Stimulated activated naive CD8-positive, alpha-beta T cell treated with anti-CD3 and anti-CD28 coated beads, Interleukin-15, Interleukin-2, amounts not matched to agents 100 ng/mL and 50 ng/mL, for 24 hours (primary cell): ENCODE data around the gene RXFP4.
"Not testable (repeated sequence)": the region's sequence is repeated elsewhere in the genome, so short reads cannot be mapped to it uniquely, and the experiment has no call there.

ENCODE experiments used
- H3K27ac Mint-ChIP-seq: one replicate; pipeline ENCODE4 v1.8.0; 2021; ENCODE audit warnings: mild to moderate bottlenecking, mixed read lengths
- H3K27me3 Mint-ChIP-seq: one replicate; pipeline ENCODE4 v1.8.0; 2021; ENCODE audit warnings: mixed read lengths
- H3K36me3 Mint-ChIP-seq: one replicate; pipeline ENCODE4 v1.8.0; 2021; ENCODE audit warnings: low read depth, mixed read lengths
- H3K4me1 Mint-ChIP-seq: one replicate; pipeline ENCODE4 v1.8.0; 2021; ENCODE audit warnings: low read depth, mixed read lengths
- H3K4me3 Mint-ChIP-seq: one replicate; pipeline ENCODE4 v1.8.0; 2021; ENCODE audit warnings: mild to moderate bottlenecking, mixed read lengths
- H3K9me3 Mint-ChIP-seq: one replicate; pipeline ENCODE4 v1.8.0; 2021; ENCODE audit warnings: mixed read lengths

Gene RXFP4

DNA sequence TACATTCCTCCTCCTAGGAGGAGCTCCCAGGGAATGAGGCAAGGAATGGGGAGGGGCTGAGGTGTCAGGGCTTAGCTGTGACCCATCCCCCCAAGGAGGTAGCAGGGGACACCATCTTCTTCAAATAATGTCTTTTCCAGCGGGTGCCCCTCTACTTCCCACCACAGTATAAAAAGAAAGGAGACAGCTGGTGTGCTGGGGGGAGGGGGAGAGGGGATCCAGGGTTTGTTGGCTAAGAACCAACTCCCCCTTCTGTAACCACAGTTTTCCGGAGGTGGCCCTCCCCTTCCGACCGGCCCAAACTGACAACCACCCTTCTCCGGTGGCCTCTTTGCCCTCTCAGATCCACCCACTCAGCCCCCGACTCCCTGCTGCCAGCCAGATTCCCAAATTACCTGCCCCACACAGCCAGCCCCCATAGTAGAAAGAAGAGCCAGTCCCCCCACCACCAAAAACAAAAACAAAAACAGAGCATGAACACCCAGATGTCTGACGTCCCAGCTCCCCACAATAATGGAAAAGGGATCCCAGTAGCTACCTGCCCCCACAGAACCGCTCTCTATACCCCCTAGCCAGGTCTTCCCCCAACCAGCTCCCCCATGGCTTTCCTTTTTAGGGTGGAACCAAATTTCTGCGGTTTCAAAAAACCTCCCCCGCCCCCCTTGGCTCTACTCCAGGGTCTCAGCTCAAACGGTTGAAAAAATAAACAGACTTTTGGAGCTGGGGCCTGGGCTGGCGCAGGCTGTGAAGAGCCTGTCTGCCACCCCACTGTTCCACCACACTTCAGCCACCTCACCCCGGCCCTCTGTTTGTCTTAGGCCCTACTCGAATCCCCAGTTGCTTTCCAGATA, 34.8 kb downstream of the RXFP4 start:
- H3K9me3 Mint-ChIP-seq = no peaks in the 10 kb centered on the region
- H3K36me3 Mint-ChIP-seq = peaks cover 50% of the 10 kb centered on the region
- H3K4me3 Mint-ChIP-seq = peak overlapping the region; percentile 94
- H3K27me3 Mint-ChIP-seq = no peaks in the 10 kb centered on the region
- peak overlapping the region; percentile 94 for H3K27ac Mint-ChIP-seq
- H3K4me1 Mint-ChIP-seq = peaks cover 78% of the 10 kb centered on the region

DNA sequence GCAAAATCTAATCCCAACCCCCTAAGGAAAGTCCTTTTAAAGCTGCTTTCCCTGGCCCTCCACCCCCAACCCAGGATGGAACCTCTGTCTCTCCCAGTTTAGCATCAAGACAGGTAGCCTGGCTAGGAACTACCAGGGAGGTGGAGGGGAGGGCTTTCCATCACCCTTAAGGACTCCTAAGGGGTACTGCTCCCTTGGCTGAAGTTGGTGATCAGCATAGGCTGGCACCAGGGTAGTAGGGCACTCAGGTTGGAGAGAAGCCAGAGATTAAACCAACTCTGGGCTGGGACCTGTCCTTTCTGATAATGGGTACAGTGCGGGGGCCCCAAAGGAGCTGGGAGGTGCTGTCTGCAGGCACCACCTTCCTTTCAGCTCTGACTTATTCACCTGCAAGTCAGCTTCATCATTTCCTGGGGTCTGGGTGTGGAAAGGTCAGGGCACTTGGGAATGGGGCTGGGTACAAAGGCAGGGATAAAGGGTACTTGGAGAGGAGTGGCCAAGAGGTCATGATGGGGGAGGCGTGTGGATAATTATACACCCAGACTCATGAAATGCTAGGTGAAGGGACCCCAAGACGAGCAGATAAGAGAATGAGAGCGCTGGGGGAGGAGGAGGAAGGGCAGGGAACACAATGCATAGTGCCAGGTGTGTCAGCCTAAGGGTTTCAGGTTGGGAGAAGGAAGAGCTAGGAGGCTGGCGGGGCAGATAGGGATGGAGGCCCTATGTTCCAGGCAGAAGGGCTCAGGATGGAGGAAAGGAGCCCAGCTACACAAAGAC, 35.7 kb downstream of the RXFP4 start:
- Mint-ChIP-seq H3K4me3 (peak overlapping the region; percentile 94), H3K27ac (peak overlapping the region; percentile 94), H3K27me3 (no peaks in the 10 kb centered on the region), H3K9me3 (no peaks in the 10 kb centered on the region), H3K4me1 (peaks cover 78% of the 10 kb centered on the region), H3K36me3 (peaks cover 52% of the 10 kb centered on the region)

DNA sequence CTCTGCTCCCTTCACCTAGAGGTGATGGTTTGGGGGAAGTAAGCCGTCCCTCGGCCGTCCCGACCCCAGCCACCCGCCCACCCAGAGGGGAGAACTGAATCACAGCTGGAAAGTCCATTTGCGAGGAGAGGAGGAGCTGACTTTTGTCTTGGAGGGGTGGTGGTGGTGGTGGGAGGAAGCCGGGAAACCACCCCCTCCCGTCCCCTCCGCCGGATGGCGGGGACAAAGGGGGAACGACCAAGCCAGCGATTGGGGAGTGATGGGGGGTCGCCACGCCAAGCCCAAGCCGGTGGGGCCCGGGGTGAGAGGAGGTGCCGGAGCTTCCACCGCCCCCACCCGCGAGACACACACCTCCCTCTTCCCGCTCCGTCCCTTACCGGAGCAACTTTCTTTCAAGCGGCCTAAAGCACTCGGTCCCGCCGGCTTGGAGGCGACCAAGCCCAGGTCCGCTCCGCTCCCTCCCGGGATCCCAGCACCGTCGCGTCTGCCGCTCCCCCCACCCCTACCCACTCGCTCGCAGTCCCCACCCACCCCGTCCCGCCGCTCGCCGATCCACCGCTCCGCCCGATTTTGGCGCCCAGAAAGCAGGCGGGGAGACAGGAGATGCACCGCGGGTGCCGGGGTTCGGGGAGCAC, 36.4 kb downstream of the RXFP4 start:
- H3K27me3 Mint-ChIP-seq = no peaks in the 10 kb centered on the region
- H3K4me3 Mint-ChIP-seq = peak overlapping the region; percentile 94
- peaks cover 77% of the 10 kb centered on the region for H3K4me1 Mint-ChIP-seq
- no peaks in the 10 kb centered on the region for H3K9me3 Mint-ChIP-seq
- peak overlapping the region; percentile 94 for H3K27ac Mint-ChIP-seq
- H3K36me3 Mint-ChIP-seq = peaks cover 49% of the 10 kb centered on the region

DNA sequence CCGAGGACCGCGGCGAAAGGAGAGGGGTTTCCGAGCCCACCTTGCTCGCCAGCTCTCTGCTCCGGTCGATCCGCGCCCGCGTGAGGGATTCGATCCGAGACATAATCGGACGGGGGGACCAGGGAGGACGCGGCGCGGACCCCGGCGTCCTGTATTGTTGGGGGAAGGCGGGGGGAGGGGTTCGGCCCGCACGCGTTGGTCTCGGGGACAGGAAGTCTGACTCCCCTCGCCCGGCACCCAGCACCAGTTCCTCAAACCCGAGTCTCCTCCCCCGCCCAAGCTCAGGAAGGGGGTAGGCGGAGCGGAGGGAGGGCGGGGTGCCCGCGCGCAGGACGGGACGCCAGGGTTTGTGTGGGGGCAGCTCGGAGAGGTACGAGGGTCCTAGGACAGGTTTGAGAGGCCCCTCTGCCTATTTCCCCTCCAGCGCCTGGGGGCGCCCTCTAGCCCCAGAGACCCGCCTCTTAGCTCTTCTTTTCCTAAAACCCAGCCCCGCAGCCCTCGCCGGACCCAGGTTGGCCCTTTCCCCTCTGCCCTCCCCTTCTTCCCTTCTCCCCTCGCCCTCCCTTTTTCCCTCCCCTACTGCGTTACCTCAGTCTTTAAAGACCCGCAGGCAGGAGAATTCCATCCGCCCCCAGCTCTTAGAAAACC, 37.0 kb downstream of the RXFP4 start, which contains the start of gene ARHGEF2:
Gene ARHGEF2 (minus strand): TSS at position 223 of the 648 bp plus-strand sequence. CDS start 120 bp downstream, at position 103.
- Mint-ChIP-seq H3K27me3 (no peaks in the 10 kb centered on the region), H3K27ac (peak within 1 kb of the TSS; percentile 94), H3K4me1 (peaks cover 77% of the 10 kb centered on the region), H3K9me3 (no peaks in the 10 kb centered on the region), H3K36me3 (peaks cover 43% of the 10 kb centered on the region), H3K4me3 (peak within 1 kb of the TSS; percentile 94)

DNA sequence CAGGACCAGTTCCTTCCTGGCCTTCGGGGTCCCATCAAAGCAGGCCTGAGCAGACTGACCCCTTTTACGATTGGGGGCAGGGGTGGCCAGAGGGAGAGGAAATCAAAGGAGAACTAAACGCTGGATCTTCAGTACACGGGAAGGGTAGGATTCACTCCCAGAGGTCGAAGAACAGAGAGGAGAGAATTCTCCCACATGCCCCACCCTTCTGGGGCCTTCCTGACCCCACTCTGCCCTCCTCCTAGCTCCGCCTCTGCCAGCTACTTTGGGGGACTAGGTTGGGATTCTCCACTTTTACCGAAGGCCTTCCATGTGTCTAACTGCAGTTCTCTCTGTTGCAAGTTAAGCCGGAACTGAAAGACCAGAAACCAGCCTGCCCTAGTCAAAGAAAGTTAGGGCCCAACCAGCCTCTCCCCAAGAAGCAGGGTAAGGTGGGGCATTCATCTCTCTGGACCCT, 37.6 kb downstream of the RXFP4 start:
- Mint-ChIP-seq H3K4me3 (peak overlapping the region; percentile 94), H3K36me3 (peaks cover 43% of the 10 kb centered on the region), H3K27me3 (no peaks in the 10 kb centered on the region), H3K4me1 (peaks cover 76% of the 10 kb centered on the region), H3K9me3 (no peaks in the 10 kb centered on the region), H3K27ac (peak overlapping the region; percentile 94)

DNA sequence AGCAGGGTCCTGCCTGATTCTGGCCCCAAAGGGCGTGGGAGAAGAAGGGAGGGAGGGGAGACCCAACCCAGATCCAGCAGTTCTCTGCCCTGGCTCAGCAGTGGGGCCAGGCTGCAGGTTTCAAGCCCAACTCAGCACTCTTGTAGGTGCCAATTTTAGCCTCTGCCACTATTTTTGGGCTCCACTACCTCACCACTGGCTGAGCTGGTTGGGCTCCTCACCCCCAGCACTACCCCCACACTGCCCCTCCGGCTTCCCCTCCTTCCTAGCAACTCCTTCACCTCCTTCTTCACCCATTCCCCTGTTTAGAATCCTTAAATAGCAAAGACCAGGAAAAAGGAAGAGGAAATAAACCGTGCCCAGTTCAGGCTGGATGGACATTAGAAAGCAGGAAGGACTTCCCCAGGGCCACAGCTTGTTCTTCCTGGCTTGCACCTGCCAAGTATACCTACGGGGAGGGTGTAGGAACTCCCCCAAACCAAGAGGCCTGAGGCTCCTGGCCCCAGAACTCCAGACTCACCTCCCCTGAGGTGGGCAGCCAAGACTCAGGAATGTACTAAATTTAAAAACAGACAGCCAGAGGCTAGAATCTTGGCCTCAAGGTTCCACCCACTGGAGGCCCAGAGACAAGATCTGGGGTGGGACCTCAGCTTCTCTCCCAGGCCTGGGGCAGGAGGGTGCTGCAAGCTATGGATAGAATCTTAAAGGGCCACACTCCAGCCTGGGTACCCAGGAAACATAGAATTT, 38.3 kb downstream of the RXFP4 start:
- no peaks in the 10 kb centered on the region for H3K27me3 Mint-ChIP-seq
- H3K4me3 Mint-ChIP-seq = peak overlapping the region; percentile 94
- H3K4me1 Mint-ChIP-seq = peaks cover 70% of the 10 kb centered on the region
- peaks cover 35% of the 10 kb centered on the region for H3K36me3 Mint-ChIP-seq
- H3K9me3 Mint-ChIP-seq = no peaks in the 10 kb centered on the region
- peak overlapping the region; percentile 94 for H3K27ac Mint-ChIP-seq

DNA sequence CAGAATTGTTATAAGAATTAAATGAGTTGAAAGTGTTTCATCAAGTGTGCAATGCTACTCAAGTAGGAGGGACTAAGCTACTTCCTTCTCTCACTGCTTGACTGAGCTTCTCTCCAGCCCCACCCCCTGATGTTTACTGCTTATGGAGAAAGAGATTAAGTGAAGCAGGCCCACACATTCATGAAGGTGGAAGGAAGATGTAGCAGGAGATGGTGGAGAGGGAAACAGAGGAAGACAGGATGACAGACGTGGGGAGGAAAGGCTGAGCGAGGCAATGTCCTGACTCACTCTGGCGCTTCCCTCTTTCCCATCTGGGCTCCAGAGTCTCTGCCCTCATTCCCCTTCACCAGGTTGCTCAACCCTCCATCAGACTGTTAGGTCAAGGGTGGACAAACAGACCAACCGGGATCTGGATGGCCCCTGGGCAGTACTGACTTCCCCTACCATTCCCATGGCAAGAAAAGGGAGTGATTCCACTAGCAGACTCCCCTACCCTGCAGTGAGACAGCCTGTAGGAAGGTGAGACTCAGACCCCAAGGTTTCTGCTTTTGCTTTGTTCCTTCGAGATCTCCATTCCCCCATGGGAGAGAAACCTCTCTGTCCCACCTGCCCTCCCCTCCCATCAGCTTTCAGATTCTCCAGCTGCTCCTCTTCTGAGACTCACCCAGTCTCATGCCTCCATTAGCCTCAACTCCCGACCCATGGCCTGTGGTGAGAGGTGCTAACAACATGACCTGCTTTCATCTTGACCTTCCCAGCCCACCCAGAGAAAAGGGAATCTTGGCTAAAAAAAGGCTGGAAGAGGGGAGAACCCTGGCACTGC, 40.0 kb downstream of the RXFP4 start:
- Mint-ChIP-seq H3K4me1 (peaks cover 53% of the 10 kb centered on the region), H3K36me3 (peaks cover 19% of the 10 kb centered on the region), H3K9me3 (no peaks in the 10 kb centered on the region), H3K27ac (peak overlapping the region; percentile 94), H3K4me3 (peak overlapping the region; percentile 94), H3K27me3 (no peaks in the 10 kb centered on the region)

DNA sequence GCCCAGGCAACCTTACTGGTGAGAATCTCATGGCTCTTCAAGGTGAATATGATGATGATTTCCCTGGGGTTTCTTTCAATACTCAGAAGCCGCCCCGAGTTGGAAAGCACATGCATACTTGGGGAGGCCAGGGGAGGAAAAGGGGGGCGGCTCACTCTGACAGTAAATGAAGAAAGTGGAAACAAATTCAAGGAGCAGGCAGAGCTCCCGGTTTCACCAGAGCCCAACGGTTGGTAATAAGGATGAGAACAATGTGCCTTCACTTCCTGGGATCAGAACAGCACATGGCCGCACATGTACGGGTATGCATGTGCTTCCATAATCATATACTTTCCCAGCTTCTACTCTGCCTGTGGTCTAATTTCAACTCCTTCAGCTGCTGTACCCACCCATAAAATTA, 40.7 kb downstream of the RXFP4 start:
- Mint-ChIP-seq H3K4me1 (peaks cover 47% of the 10 kb centered on the region), H3K36me3 (peaks cover 14% of the 10 kb centered on the region)

DNA sequence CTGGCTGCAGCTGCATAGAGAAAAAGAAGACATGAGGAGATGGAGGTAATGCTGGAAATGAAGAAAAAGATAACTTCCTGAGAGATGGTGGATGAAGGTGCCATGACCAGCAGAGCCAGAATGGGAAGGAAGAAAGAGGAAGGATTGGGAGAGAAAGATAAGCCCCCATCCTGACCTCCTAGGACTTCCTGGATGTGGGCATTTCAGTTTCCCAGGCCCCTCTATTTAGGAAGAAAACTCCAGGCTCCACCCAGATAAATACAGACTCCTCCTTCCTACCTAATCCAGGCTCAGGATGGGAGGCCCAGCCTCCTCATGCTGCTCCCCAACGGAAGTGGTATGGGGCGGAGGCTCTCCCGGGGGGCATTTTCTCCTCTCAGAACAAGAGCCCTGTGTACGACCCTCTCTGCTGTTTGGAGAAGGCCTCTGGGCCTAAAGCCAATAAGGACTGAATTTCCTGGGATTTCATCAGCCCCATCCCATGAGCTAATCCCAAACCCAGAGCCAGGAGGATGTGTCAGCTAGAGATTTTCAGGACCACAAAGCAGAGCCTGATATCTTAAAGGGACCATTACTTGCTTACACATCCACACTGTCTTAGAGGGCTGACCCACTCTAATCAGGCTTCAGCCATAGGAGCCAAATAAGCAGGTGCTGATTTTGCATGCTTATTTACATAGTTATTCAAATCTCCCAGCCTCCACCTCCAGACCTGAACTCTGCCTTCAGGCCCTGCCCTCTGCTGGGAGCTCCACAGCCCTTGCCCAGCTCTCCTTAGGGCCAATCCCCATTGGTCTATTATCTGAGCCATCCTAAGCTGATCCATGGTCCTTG, 42.0 kb downstream of the RXFP4 start:
- Mint-ChIP-seq H3K27ac (no peak overlapping the region), H3K4me3 (no peak overlapping the region)

More for the DNA sequence above, 40.7 kb downstream of the RXFP4 start:
- H3K4me3 Mint-ChIP-seq = peak overlapping the region; percentile 94
- H3K9me3 Mint-ChIP-seq = no peaks in the 10 kb centered on the region
- no peaks in the 10 kb centered on the region for H3K27me3 Mint-ChIP-seq
- peak overlapping the region; percentile 76 for H3K27ac Mint-ChIP-seq

DNA sequence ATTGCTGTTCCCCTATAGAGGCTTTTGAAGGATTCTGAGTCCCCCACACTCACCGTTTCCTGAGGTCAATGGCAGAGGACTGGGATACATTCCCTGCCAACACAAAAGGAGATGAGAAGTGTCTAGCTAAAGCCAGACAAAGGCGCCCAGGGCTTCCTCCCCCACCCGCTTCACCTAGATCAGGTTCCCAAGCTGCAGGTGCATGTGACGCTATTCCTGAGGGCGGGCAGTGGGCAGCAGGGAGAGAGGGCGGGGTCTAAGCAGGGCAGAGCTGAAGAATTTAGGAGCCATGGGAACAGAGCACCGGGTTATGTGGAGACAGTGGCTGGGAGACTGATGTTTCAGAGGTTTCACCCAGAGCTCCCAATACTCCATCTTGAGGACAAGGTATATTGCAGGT, 42.9 kb downstream of the RXFP4 start:
- no peak overlapping the region for H3K4me3 Mint-ChIP-seq
- H3K36me3 Mint-ChIP-seq = peaks cover 8% of the 10 kb centered on the region
- H3K27ac Mint-ChIP-seq = no peak overlapping the region
- H3K9me3 Mint-ChIP-seq = no peaks in the 10 kb centered on the region
- no peaks in the 10 kb centered on the region for H3K27me3 Mint-ChIP-seq
- peaks cover 49% of the 10 kb centered on the region for H3K4me1 Mint-ChIP-seq

More for the DNA sequence above, 42.0 kb downstream of the RXFP4 start:
- Mint-ChIP-seq H3K27me3 (no peaks in the 10 kb centered on the region), H3K9me3 (no peaks in the 10 kb centered on the region), H3K36me3 (peaks cover 8% of the 10 kb centered on the region), H3K4me1 (peaks cover 47% of the 10 kb centered on the region)

DNA sequence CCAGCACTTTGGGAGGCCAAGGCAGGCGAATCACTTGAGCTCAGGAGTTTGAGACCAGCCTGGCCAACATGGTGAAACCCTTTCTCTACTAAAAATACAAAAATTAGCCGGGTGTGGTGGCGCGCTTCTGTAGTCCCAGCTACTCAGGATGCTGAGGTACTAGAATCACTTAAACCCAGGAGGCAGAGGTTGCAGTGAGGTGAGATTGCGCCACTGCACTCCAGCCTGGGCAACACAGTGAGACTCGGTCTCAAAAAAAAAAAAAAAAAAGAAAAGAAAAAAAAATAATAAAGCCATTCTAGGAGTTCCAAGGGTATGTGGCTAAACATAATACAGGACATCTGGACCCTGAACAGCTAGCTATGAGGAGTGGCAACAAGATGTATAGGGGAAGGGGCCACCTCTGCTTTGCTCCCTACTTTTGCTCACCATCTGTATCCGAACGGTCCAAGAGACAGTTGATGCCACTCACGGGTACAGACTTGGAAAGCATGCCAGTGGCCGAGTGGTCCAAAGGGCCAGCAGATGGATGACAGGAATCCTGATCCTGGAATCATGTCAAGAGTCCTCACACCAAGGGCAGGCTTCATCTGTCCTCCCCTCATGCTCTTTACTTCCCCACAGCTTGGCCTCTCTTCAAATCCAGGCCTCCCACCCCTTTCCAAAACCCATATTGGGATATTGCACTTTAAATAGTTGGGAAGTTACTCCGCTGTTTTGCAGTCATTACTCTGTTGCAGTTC, 43.6 kb downstream of the RXFP4 start:
- H3K36me3 Mint-ChIP-seq, H3K9me3 Mint-ChIP-seq, H3K27me3 Mint-ChIP-seq, H3K27ac Mint-ChIP-seq, H3K4me3 Mint-ChIP-seq: not testable (repeated sequence)
- peaks cover 49% of the 10 kb centered on the region for H3K4me1 Mint-ChIP-seq
